Dermis lymphatic vessel endothelial cell (primary cell): ENCODE results near the gene GBX2. TPM values are rescaled to one million over a fixed set of nuclear protein-coding genes. Genes with fewer than 3 reads are reported as not detected.

Experiments
- total RNA-seq: library from RNA; depleted of rRNA; stranded (reverse); fragments of >200 nt; gene quantifications from 2 replicates; pipeline ENCODE4 v1.2.1, GENCODE V29; 2014

GBX2 gene
- 0.52 and 0.87 TPM in 2 replicates for total RNA-seq

DNA sequence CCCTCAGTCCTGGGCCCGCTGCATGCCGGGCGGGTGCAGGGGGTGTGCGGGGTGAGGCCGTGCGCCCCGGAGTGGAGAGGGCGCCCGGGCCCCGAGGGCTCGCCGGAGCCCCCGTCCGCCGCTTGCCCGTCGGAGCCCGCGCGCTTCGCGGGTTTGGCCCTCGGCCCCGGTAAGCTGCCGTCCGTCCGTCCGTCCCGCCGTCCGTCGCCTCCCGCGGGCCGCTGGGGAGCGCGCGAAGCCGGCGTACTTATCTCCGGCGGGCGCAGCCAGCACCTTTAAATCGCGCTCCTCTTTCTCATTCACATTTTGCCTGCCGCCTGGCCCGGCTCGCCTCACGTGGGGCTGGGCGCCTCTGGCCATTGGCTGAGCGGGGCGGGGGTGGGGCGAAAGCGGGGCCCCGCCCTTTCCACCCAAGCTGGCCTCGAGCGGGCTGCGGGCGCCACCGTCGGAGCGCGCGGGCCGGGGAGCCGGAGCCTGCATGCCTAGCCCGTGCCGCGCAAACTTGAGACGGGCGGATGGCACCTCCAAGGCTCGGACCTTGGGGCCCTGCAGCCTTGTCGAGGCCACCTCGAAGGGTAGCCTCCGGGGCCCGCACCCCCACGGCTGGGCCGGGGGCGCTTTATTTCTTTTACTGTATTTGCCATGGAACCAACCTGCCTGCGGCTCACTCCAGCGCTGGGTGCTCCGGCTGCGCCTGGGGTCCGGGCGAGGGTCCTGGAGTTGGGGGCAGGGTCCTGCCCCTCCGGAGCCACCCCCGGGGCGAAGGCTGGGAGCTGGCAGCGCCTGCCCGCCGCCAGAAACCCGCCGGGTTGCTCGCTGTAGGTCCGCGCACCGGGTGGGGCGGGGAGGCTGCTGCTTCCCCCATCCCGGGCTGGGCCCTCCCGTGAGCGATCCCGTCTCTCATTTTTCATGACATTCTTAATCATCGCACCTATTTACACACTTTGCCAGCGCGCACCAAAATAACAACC lies at the start of gene GBX2:
GBX2 (minus strand) TSS at position 277 of the 971 bp plus-strand sequence. CDS start 415 bp downstream, outside the sequence.

Other genes starting within 250 kb of the GBX2 start
- gene ASB18, start 96.0 kb upstream of the GBX2 start, total RNA-seq = not detected in 2 replicates